PC-3 (cell line): Measurements from ENCODE around the gene AARSD1. TPM values are rescaled to one million over a fixed set of nuclear protein-coding genes. Genes with fewer than 3 reads are reported as not detected.
"Not testable (repeated sequence)": the region's sequence is repeated elsewhere in the genome, so short reads cannot be mapped to it uniquely, and the experiment has no call there.

Source experiments
- ATAC-seq: fragments of 200-7000 bp; cut with Tn5 transposase; 2 replicates; pipeline ENCODE4 v1.9.1; 2020; ENCODE audit warnings: mild to moderate bottlenecking, moderate library complexity
- BruUV-seq: library from RNA; stranded (reverse); fragments of 400-500 nt; replicated peaks from 2 replicates; lab custom pipeline; 2021; lab: Mats Ljungman, UMichigan
- CTCF ChIA-PET: fragments of 300-600 bp; sonication (Branson Sonifier 250); formaldehyde crosslinking; loops from one replicate; lab custom pipeline; 2022; ENCODE audit warnings: antibody characterized with exemption; lab: Charles Lee
- POLR2A ChIA-PET: fragments of 300-600 bp; sonication (Branson Sonifier 250); formaldehyde crosslinking; loops from one replicate; lab custom pipeline; 2022; ENCODE audit warnings: antibody characterized with exemption; ENCODE audit not compliant: unreplicated experiment; lab: Charles Lee
- DNase-seq: peaks from one replicate; pipeline ENCODE4 v3.0.0-alpha.2; 2015
- H2AFZ ChIP-seq: fragments of 300-600 bp; sonication (generic); 2 replicates; pipeline ENCODE4 v1.6.0; 2016; ENCODE audit warnings: antibody characterized with exemption, low read length
- H3F3A ChIP-seq: fragments of 300-600 bp; sonication (generic); one replicate; pipeline ENCODE4 v1.6.0; 2017; ENCODE audit warnings: antibody characterized with exemption, low read length, control low read depth, mild to moderate bottlenecking; ENCODE audit not compliant: unreplicated experiment
- H3K27ac ChIP-seq: fragments of 300-600 bp; sonication (generic); 2 replicates; pipeline ENCODE4 v1.5.1; 2016; ENCODE audit warnings: mild to moderate bottlenecking, low read length
- H3K27me3 ChIP-seq: fragments of 300-600 bp; sonication (generic); 2 replicates; pipeline ENCODE4 v1.6.1; 2016; ENCODE audit warnings: low read length, mixed read lengths
- H3K36me3 ChIP-seq: fragments of 300-600 bp; sonication (generic); 2 replicates; pipeline ENCODE4 v1.6.1; 2016; ENCODE audit warnings: low read depth, mixed run types, low read length, mixed read lengths
- H3K4me1 ChIP-seq: fragments of 300-600 bp; sonication (generic); 2 replicates; pipeline ENCODE4 v1.5.1; 2016; ENCODE audit warnings: low read length; ENCODE audit not compliant: insufficient read depth
- H3K4me2 ChIP-seq: fragments of 300-600 bp; sonication (generic); 2 replicates; pipeline ENCODE4 v1.6.0; 2016; ENCODE audit warnings: low read length
- H3K4me3 ChIP-seq: fragments of 300-600 bp; sonication (generic); 2 replicates; pipeline ENCODE4 v1.5.1; 2016; ENCODE audit warnings: mild to moderate bottlenecking, low read length, mixed read lengths
- H3K79me2 ChIP-seq: fragments of 300-600 bp; sonication (generic); 2 replicates; pipeline ENCODE4 v1.6.1; 2017; ENCODE audit warnings: low read length, mixed read lengths
- H3K9ac ChIP-seq: fragments of 300-600 bp; sonication (generic); 2 replicates; pipeline ENCODE4 v1.6.0; 2016; ENCODE audit warnings: mild to moderate bottlenecking, low read length
- H3K9me2 ChIP-seq: fragments of 300-600 bp; sonication (generic); replicated peaks from 2 replicates; pipeline ENCODE4 v1.6.1; 2016; ENCODE audit warnings: mixed run types, low read length, mixed read lengths
- H3K9me3 ChIP-seq: fragments of 300-600 bp; sonication (generic); 2 replicates; pipeline ENCODE4 v1.6.1; 2016; ENCODE audit warnings: low read length, mixed read lengths
- H4K20me1 ChIP-seq: fragments of 300-600 bp; sonication (generic); 2 replicates; pipeline ENCODE4 v1.6.1; 2016; ENCODE audit warnings: low read length, mixed read lengths
- CTCF ChIP-seq: fragments of 300-600 bp; sonication (generic); conservative IDR thresholded peaks from 2 replicates; pipeline ENCODE4 v1.5.1; 2017; ENCODE audit warnings: antibody characterized with exemption, low read depth, mild to moderate bottlenecking, low read length
- EZH2 ChIP-seq: fragments of 300-600 bp; sonication (generic); IDR thresholded peaks from one replicate; pipeline ENCODE4 v1.6.1; 2017; ENCODE audit warnings: antibody characterized with exemption, mild to moderate bottlenecking, low read length; ENCODE audit not compliant: unreplicated experiment
- EZH2phosphoT487 ChIP-seq: fragments of 300-600 bp; sonication (generic); IDR thresholded peaks from 2 replicates; pipeline ENCODE4 v1.6.1; 2018; ENCODE audit warnings: mild to moderate bottlenecking, antibody characterized with exemption, low read length, borderline replicate concordance
- intact Hi-C: fragments of 100-400 bp; cut with micrococcal nuclease; formaldehyde crosslinking; loops from 2 replicates; pipeline ENCODE4 v1.9.0; 2023
- total RNA-seq: library from RNA; depleted of rRNA; stranded (reverse); fragments of >200 nt; gene quantifications from 2 replicates; pipeline ENCODE4 v1.2.3, GENCODE V29; 2014

AARSD1 gene
- total RNA-seq, 1 experiment from 2014 or later = 32.5 TPM

DNA sequence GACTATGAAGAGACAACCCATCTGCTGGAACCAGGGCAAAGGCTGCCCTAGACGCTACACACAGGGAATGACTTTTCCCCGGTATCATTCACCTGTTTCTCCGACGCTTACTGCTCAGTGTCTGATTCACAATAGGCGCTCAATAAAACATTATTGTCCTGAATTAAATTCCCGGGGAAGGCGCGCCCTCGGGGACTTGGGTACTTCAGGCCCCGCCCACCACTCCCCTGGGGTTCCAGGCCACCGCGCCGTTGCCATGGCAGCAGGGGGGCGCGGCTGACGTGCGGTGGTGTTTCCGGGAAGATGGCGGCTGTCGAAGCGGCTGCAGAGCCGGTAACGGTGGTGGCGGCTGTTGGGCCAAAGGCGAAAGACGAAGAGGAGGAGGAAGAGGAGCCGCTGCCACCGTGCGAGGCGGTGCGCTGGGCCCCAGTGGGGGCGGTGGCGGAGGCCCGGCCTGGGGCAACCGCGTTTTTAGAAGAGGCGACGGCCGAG, 16.1 kb upstream of the AARSD1 start, which contains the start of gene RUNDC1:
Gene RUNDC1 (plus strand): TSS at position 292 of the 492 bp plus-strand sequence. CDS start 12 bp downstream, at position 304.
- Histone ChIP-seq H3K9me3 (no peaks in the 10 kb centered on the region), H3K4me1 (peaks cover 18% of the 10 kb centered on the region), H3K4me2 (peak within 1 kb of the TSS; percentile 100), H3K9ac (peak within 1 kb of the TSS; percentile 91), H3K9me2 (no peaks in the 10 kb centered on the region), H3K27ac (peak within 1 kb of the TSS; percentile 82), H3K27me3 (no peaks in the 10 kb centered on the region), H4K20me1 (no peaks in the 10 kb centered on the region), H3K36me3 (no peaks in the 10 kb centered on the region), H3K79me2 (peaks cover 60% of the 10 kb centered on the region), H2AFZ (peak within 1 kb of the TSS; percentile 86), H3F3A (no peaks in the 10 kb centered on the region), H3K4me3 (peak within 1 kb of the TSS; percentile 99)
- DNase-seq = peak; percentile 83
- TF ChIP-seq EZH2 (no peak), EZH2phosphoT487 (no peak), CTCF (no peak)
- ChIA-PET CTCF (interaction anchor here (0.9 kb wide), 1 partner anchor 18 kb away, joined by 3 read pairs; the partner anchor contains the start of gene RPL27), POLR2A (no interaction called here)
- intact Hi-C loops = no loop called here
- BruUV-seq = no TSS peak
- ATAC-seq = peak; percentile 80

DNA sequence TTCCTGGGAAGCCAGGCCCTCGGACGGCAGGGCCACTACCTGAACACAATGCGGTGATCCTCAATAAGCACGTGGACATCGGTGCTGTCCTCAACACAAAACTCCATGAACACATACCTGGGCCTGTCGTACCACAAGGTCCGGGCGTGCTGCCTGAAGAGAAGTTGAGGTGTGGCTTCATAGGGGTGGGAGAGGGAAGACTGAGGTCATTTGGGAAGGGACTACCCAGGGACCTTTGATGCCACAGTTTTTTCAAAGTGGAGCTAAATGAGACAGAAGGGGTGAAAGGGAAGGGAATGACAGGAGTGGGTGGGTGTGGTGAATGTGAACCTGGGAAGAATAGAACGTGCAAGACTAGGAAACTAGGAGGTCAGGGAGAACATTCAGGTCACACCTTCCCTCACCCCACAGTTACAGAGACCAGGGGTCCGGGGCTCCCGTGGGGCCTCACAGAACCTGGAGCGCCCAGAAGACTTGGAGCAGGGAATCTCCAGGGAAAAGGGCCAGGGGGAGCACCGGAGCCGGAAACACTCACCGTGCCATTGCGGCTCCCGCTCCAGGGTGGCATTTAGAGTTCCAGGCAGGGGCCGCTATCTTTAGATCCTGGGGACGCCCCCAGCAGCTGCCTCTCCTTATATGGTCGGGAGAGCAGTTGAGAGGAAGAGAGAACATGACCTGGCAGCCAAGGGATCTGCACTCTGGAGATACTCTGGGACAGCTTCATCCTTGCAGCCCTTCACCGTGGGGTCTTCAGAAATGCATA, 15.4 kb upstream of the AARSD1 start, which contains the start of gene PTGES3L:
Gene PTGES3L (minus strand): TSS at position 570 of the 763 bp plus-strand sequence. CDS start 27 bp downstream, at position 543.
- intact Hi-C loops = no loop called here
- peak within 1 kb of the TSS; percentile 99 for H3K4me3 ChIP-seq
- H3K9me2 ChIP-seq = no peaks in the 10 kb centered on the region
- no peaks in the 10 kb centered on the region for H3K9me3 ChIP-seq
- TF ChIP-seq EZH2phosphoT487 (no peak), CTCF (no peak), EZH2 (no peak)
- POLR2A ChIA-PET = interaction anchor here (0.6 kb wide), 1 partner anchor 147 kb away, joined by 3 read pairs; no protein-coding TSS in a partner anchor
- DNase-seq = peak; percentile 27
- peak; percentile 51 for ATAC-seq
- H3K4me1 ChIP-seq = peaks cover 18% of the 10 kb centered on the region
- H3K27me3 ChIP-seq = no peaks in the 10 kb centered on the region
- H2AFZ ChIP-seq = peak within 1 kb of the TSS; percentile 86
- peaks cover 54% of the 10 kb centered on the region for H3K79me2 ChIP-seq
- H3K27ac ChIP-seq = peak within 1 kb of the TSS; percentile 82
- BruUV-seq = TSS peak; percentile 78
- peak within 1 kb of the TSS; percentile 100 for H3K4me2 ChIP-seq
- CTCF ChIA-PET = interaction anchor here (0.9 kb wide), 1 partner anchor 18 kb away, joined by 3 read pairs; the partner anchor contains the start of gene RPL27
- H3F3A ChIP-seq = no peaks in the 10 kb centered on the region
- peak within 1 kb of the TSS; percentile 91 for H3K9ac ChIP-seq
- H4K20me1 ChIP-seq = no peaks in the 10 kb centered on the region
- no peaks in the 10 kb centered on the region for H3K36me3 ChIP-seq

- H4K20me1 ChIP-seq, H3K9me3 ChIP-seq, intact Hi-C loops, ATAC-seq, DNase-seq, H3K4me2 ChIP-seq, CTCF ChIA-PET, H3K27ac ChIP-seq, H3F3A ChIP-seq, H2AFZ ChIP-seq, H3K9me2 ChIP-seq, BruUV-seq, H3K9ac ChIP-seq, H3K4me1 ChIP-seq, H3K4me3 ChIP-seq, POLR2A ChIA-PET, H3K27me3 ChIP-seq, H3K36me3 ChIP-seq: not testable (repeated sequence)
- H3K79me2 ChIP-seq = peaks cover 15% of the 10 kb centered on the region
Observed at GRCh38 chr17:42975701-42976100, 11.4 kb upstream of the AARSD1 start.
